Measurements from ENCODE around the gene HDAC9.

GRCh38 chr7:18654709-18655108, 159.2 kb downstream of the HDAC9 start:
- TF ChIP-seq CTCF (IDR thresholded peaks at IDR 0.05) = no peak
- no peak for TF ChIP-seq EZH2 (IDR thresholded peaks at IDR 0.05)
